Islet precursor cell (in vitro differentiated cells): ENCODE measurements around the gene LRFN2.

Source experiments
- DNase-seq: peaks from one replicate; pipeline ENCODE4 v3.0.0-alpha.2; 2018

LRFN2 gene

DNA sequence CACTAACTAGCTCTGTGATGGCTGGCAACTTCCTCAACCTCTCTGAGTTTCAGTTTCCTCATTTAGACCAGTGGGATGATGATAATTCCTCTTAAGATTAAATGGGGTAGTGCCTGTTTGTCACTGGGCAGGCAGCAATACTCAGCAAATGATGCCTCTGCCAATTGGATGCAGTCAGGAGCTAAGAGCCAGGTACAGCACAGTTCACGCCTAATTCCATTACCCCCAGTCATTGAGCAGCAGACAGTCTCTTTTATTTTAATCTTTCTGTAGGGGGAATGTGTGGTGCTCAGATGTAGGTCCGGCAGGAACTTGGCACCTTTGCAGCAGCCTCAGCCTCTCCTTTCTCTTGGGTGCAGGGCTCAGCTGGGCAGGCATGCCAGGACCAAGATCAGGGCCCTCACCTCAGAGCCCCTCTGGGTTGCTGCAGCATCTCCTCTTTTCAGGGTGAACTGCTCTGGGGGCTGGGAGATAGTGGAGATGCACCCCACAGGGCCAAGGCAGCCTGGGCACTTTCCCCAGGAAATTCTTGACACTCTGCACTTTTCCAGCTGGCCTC, 243.8 kb downstream of the LRFN2 start:
- DNase-seq = peak; percentile 38

DNA sequence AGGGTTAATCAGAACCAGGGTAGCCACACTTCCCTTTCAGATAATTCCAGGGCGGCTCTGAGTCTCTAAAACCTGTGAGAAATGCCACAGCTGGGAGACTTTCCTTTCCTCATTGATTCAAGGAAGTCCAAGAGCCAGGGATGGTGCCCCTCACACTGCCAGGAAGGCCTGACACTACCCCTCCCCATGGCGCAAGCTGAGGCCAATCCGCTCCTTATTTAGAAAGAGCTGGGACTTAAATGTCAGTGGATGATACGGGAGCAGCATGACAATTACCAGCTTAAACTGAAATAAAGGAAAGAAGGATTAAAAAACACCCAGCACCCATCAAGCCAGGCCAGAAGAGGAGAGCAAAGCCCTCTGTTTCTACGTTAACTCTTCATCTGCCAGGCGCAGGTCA, 244.4 kb downstream of the LRFN2 start:
- peak; percentile 38 for DNase-seq

DNA sequence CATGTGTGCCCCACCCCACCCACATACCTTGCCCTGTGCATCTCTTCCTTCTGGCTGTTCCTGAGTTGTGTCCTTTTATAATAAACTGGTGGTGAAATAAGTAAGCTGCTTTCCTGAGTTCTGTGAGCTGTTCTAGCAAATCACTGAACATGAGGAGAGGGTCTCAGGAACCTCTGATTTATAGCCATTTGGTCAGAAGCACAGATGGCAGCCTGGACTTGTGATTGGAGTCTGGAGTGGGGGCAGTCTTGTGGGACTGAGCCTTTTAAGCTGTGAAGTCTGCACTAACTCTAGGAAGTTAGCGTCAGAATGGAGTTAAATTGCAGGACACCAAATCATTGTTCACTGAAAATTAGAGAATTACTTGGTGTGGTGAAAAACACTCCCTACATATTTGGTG, 245.4 kb downstream of the LRFN2 start:
- peak; percentile 15 for DNase-seq
